ENCODE results near the gene FLG2.
"Not testable (repeated sequence)": the region's sequence is repeated elsewhere in the genome, so short reads cannot be mapped to it uniquely, and the experiment has no call there.

- not testable (repeated sequence) for TF ChIP-seq CTCF, POLR2A, POLR2AphosphoS5 (IDR thresholded peaks at IDR 0.05)
Observed at GRCh38 chr1:152312169-152312568, 47.6 kb downstream of the FLG2 start.

All from prostate gland (tissue), 2 donors.